Aorta (tissue), 5 donors: ENCODE measurements around the gene GNAL. TPM values are rescaled to one million over a fixed set of nuclear protein-coding genes. Genes with fewer than 3 reads are reported as not detected.
"Not testable (repeated sequence)": the region's sequence is repeated elsewhere in the genome, so short reads cannot be mapped to it uniquely, and the experiment has no call there.

Source experiments
- ATAC-seq: fragments of 200-7000 bp; cut with Tn5 transposase; one replicate; pipeline ENCODE4 v1.9.1; 2022; ENCODE audit warnings: moderate library complexity; ENCODE audit not compliant: low FRiP score
- DNase-seq, 2 donors: peaks; one replicate each; pipeline ENCODE4 v3.0.0-alpha.2; 2020
- H3K27ac ChIP-seq, 2 donors: one replicate each; pipeline ENCODE4 v1.5.1; 2013; ENCODE audit warnings: low read length in 2 of 2, mild to moderate bottlenecking in 2 of 2, moderate library complexity in 2 of 2, control low read depth in 1 of 2, inconsistent platforms in 1 of 2, low read depth in 1 of 2
- H3K27me3 ChIP-seq, 2 donors: one replicate each; pipeline ENCODE4 v1.6.1; 2013; ENCODE audit warnings: control low read depth in 1 of 2, low read length in 1 of 2, mild to moderate bottlenecking in 1 of 2, moderate library complexity in 1 of 2; ENCODE audit not compliant: insufficient read depth in 2 of 2, control insufficient read depth in 1 of 2
- H3K36me3 ChIP-seq, 2 donors: one replicate each; pipeline ENCODE4 v1.6.1; 2013; ENCODE audit warnings: control low read depth in 1 of 2, low read length in 1 of 2, mild to moderate bottlenecking in 1 of 2; ENCODE audit not compliant: insufficient read depth in 2 of 2, control insufficient read depth in 1 of 2
- H3K4me1 ChIP-seq, 2 donors: one replicate each; pipeline ENCODE4 v1.6.1; 2013; ENCODE audit warnings: low read length in 2 of 2, control low read depth in 1 of 2, mild to moderate bottlenecking in 1 of 2, moderate library complexity in 1 of 2; ENCODE audit not compliant: insufficient read depth in 2 of 2, control insufficient read depth in 1 of 2
- H3K4me3 ChIP-seq, 2 donors: one replicate each; pipeline ENCODE4 v1.5.1; 2013; ENCODE audit warnings: low read length in 2 of 2, control low read depth in 1 of 2, mild to moderate bottlenecking in 1 of 2
- H3K9me3 ChIP-seq: one replicate; pipeline ENCODE4 v1.6.1; 2013; ENCODE audit warnings: mild to moderate bottlenecking, low read length; ENCODE audit not compliant: control insufficient read depth
- WGBS, 2 donors: extraction: QIAGEN DNeasy Blood & Tissue Kit; methylation state at CpG; one replicate each; pipeline ENCODE4 v1.1.7; 2013; 5-methylcytosine and 5-hydroxymethylcytosine counted together
- intact Hi-C, 2 donors: fragments of 100-400 bp; cut with DNase I; formaldehyde crosslinking; loops; one replicate each; pipeline versions ENCODE4 v1.14.2 to v1.15.0; 2022
- polyA plus RNA-seq, 2 donors: library from polyadenylated mRNA; stranded (reverse); fragments of 200-250 nt; gene quantifications; one replicate each; pipeline ENCODE4 v1.2.3, GENCODE V29; 2013
- total RNA-seq, 2 donors: library from RNA; stranded (reverse); fragmentation: NEBNext Ultra II Directional; extraction: Animal tissue kit (Norgen Biotek cat#: 25700); gene quantifications; one replicate each; pipeline ENCODE4 v1.2.1, GENCODE V29; 2021
- donor health status: healthy with polysubstance abuse.
- donor health status: Bipolar disorder and iron deficiency.
- donor health status: DM: no; HTN: no; CAD: no.
- donor health status: DM: no; HTN: no; CAD: no.
- donor health status: DM: yes; HTN: yes; CAD: no.

The GNAL gene
- total and polyA plus RNA-seq, 4 donors, result 2.0 to 15.5 (median 7.3) TPM

DNA sequence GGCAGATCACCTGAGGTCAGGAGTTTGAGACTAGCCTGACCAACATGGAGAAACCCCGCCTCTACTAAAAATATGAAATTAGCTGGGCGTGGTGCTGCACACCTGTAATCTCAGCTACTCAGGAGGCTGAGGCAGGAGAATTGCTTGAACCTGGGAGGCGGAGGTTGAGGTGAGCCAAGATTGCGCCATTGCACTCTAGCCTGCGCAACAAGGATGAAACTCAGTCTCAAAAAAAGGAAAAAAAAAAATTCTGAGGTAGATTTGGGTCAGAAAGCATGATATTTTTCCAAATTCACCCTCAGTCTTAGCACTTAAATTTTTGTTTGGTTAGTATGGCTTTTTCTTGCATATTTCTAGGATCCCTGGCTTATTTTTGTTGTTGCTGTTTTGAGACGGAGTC lies 165.5 kb downstream of the GNAL start:
- not testable (repeated sequence) for H3K4me1 ChIP-seq, H3K27me3 ChIP-seq, H3K4me3 ChIP-seq, H3K9me3 ChIP-seq, H3K27ac ChIP-seq, ATAC-seq, DNase-seq, H3K36me3 ChIP-seq
- intact Hi-C loops, result loop anchor here (5.0 to 10.0 kb wide), 2 partner anchors 53 to 200 kb away; partner anchors contain the start of gene MPPE1 (in 1 of the 2)
- 88 to 95% methylated on average over 6 of the region's 6 CpGs for WGBS, 2 donors

DNA sequence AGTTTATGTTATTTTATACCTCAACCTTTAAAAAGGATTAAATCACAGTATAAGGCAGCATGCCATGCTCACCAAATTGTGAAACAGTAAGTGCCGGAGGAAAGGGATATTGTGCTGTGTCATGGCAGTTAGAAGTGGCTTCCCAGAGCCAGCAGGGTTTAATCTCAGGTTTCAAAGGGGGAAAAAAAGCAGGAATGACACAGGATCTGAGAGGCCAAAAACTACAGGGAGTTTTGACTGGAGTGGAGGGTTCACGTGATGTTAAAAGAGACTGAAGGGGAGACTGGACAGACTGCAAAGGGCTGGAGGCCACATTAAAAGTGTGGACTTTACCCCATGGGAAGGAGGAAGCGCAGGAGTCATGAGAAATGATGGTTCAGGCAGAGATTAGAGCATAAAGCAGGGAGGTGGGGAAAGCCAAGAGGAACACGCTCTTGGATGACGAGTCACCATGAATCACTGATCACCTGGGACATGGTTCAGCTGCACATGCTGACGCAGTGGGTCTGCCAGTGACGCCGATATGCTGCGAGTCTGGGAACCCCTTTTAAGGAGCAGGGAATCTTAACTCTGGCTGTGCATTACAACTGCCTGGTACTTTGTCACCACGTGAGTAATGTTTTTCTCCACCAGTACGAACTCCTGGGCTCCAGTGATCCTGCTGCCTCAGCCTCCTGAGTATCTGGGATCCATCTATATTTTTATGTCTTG lies 168.3 kb downstream of the GNAL start:
- Histone ChIP-seq H3K27ac (peak overlapping the region; percentile 29 to 82), H3K9me3 (no peaks in the 10 kb centered on the region), H3K4me3 (no peak overlapping the region), H3K27me3 (no peaks in the 10 kb centered on the region), H3K36me3 (no peaks in the 10 kb centered on the region), H3K4me1 (peaks cover 0 to 2% of the 10 kb centered on the region in 2 donors)
- ATAC-seq (peak; percentile 80), DNase-seq (peak; percentile 81 to 92)
- 10 to 13% methylated on average over 11 of the region's 11 CpGs for WGBS, 2 donors
- intact Hi-C loops, result loop anchor here in 1 of 2 donors (10.0 kb wide), 1 partner anchor 203 kb away; no protein-coding TSS in a partner anchor

DNA sequence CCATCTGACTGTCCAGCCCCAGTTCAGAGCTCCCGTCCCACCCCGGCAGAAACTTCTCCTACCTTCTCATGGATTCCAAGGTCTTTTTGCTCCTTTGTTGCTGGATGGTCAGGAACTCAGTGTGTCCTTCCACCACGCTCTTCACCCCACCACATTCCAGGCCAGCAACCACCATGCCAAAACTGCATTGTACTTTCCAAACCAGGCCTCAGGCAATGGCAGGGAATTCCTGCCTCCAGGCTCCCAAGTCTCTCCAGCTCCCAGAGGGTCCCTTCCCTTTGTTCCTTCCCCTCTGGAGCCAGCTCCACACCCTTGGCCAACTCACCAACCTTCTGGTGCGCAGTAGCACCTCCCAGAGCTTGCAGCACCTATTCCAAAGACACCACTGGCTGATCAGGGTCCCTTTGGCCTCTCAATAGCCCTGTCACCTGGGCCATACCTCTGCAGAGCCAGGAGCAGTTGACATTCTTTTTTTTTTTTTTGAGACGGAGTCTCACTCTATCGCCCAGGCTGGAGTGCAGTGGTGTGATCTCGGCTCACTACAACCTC lies 170.3 kb downstream of the GNAL start:
- Histone ChIP-seq H3K4me1 (no peaks in the 10 kb centered on the region), H3K27me3 (no peaks in the 10 kb centered on the region), H3K4me3 (no peak overlapping the region), H3K9me3 (no peaks in the 10 kb centered on the region), H3K27ac (no peak overlapping the region), H3K36me3 (no peaks in the 10 kb centered on the region)
- WGBS, 2 donors, result 90 to 92% methylated on average over 7 of the region's 7 CpGs
- intact Hi-C loops, result loop anchor here in 1 of 2 donors (10.0 kb wide), 1 partner anchor 205 kb away; no protein-coding TSS in a partner anchor
- ATAC-seq (no peak), DNase-seq (no peak)

DNA sequence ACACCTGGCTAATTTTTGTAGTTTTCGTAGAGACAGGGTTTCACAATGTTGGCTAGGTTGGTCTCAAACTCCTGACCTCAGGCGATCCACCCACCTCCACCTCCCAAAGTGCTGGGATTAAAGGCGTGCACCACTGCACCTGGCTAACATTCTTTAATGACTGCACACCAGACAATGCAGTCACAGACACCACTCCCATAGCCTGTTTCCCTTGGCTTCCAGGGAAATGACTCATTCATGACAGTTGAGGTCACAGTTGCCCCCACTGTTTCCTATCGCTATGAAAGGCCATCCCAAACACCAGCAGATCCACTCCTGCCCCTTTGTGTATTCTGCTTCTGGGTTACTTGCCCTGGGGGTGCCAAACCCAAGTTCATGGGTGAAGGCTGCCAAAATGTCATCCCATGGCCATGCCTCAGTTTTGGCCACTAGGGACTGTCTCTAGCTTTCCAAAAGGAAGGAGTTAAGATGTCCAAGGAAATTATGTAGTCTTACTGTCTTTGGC lies 170.9 kb downstream of the GNAL start:
- DNase-seq (no peak), ATAC-seq (no peak)
- Histone ChIP-seq H3K4me3 (no peak overlapping the region), H3K4me1 (no peaks in the 10 kb centered on the region), H3K27ac (no peak overlapping the region), H3K27me3 (no peaks in the 10 kb centered on the region), H3K9me3 (no peaks in the 10 kb centered on the region), H3K36me3 (no peaks in the 10 kb centered on the region)
- intact Hi-C loops, result loop anchor here in 1 of 2 donors (10.0 kb wide), 1 partner anchor 205 kb away; no protein-coding TSS in a partner anchor
- 79 to 80% methylated on average over 4 of the region's 4 CpGs for WGBS, 2 donors

DNA sequence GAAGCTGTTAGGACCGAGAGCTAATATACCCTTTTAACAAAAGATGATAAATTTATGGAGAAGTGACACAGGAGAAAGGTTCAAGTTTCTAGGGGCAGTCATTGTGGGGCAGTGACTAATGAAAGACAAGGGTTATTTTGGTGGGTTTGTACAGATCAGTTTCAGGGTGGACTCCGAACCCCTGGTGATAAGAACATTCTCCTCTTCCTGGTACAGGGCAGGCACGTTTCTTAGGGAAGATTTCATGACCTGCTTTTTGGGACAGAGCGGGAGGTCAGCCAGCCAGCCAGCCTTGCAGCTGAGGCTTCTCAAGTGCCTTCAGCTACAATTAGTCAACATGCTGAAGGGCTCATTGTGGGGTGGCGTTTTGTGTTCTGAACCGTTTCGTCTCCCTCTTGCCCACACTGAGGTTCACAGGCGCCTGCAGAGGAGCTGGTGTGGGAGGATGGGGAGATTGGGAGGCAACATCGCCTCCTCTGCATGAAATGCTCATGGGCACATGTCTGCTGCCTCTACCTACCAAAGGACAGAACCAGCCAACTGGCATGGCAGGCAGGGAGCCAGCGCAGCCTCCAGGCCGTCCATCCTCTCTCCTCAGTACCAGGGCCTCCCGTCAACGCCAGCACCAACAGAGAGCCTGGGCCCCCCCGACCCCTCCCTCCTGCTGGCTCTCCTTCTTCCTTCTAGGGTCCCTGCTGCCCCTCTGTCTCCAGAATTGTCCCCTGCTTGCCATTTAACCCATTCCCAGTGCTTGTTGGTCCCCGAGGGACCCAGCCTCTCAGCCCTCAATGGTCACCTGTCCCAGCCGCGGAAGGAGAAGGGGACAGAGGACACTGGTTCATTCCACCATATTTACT lies 171.8 kb downstream of the GNAL start:
- Histone ChIP-seq H3K9me3 (no peaks in the 10 kb centered on the region), H3K4me1 (no peaks in the 10 kb centered on the region), H3K27ac (no peak overlapping the region), H3K36me3 (no peaks in the 10 kb centered on the region), H3K4me3 (no peak overlapping the region), H3K27me3 (no peaks in the 10 kb centered on the region)
- no peak for DNase-seq
- no peak for ATAC-seq
- 83 to 84% methylated on average over 17 of the region's 17 CpGs for WGBS, 2 donors
- intact Hi-C loops, result no loop called here

DNA sequence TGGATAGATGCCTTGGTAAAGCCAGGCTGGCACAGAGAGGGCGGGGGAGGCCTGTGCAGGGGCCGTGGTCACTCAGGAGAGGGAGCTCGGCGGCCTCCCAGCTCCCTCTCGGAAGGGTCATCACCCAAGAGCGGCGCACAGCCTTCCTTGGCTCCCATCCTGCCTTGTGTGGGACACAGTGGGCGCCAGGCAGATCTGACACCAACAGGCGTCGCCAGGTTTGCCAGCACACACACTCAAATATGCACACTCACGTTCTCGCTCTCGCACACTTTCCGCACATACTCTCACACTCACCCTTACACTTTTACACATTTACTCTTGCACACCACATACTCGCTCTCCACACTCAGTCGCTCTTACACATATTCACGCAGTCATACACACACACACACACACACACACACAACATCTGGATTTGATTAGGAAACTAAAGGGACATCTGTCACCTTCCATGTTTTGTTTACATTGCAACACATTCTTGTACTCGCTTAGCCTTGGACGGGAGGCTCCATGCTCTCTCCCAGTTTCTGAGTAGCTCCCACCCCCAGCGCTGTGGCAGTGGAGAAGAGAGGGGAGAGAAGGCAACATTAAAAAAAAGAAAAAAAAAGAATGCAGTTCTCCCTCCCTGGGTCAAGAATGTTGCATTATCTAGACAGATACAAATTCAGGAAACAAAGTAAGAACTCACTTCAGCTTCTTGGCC lies 172.7 kb downstream of the GNAL start:
- intact Hi-C loops, result no loop called here
- no peak for DNase-seq
- 60 to 67% methylated on average over 20 of the region's 20 CpGs for WGBS, 2 donors
- ATAC-seq, result no peak
- Histone ChIP-seq H3K9me3 (no peaks in the 10 kb centered on the region), H3K27ac (no peak overlapping the region), H3K36me3 (no peaks in the 10 kb centered on the region), H3K27me3 (no peaks in the 10 kb centered on the region), H3K4me1 (no peaks in the 10 kb centered on the region), H3K4me3 (no peak overlapping the region)

DNA sequence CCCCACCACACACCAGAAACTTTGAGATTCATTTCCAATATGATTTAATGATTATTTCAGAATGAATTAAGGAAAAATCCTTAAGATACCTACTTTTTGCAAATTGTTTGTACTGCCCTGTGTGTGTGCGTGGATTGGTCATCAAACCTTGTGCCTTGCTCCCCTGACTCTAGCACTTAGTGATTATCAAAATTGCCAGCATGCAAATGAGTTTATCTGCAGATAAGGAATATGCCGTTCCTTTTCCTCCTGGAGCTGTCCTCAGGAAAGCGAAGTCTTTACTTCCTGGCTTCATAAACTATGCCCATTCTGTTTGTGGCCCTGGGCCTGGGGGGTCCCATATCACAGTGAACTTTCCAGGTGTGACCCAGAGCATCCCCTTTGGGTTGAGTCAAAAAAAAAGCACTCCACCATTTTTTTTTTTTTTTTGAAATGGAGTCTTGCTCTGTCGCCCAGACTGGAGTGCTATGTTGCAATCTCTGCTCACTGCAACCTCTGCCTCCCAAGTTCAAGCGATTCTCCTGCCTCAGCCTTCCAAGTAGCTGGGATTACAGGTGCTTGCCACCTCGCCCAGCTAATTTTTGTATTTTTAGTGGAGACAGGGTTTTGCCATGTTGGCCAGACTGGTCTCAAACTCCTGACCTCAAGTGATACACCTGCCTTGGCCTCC lies 173.5 kb downstream of the GNAL start:
- DNase-seq (no peak), ATAC-seq (no peak)
- intact Hi-C loops, result no loop called here
- H3K4me3 ChIP-seq, result no peak overlapping the region
- 79 to 85% methylated on average over 6 of the region's 6 CpGs for WGBS, 2 donors
- no peak overlapping the region for H3K27ac ChIP-seq
- no peaks in the 10 kb centered on the region for H3K27me3 ChIP-seq
- no peaks in the 10 kb centered on the region for H3K36me3 ChIP-seq
- no peaks in the 10 kb centered on the region for H3K4me1 ChIP-seq
- H3K9me3 ChIP-seq, result no peaks in the 10 kb centered on the region

DNA sequence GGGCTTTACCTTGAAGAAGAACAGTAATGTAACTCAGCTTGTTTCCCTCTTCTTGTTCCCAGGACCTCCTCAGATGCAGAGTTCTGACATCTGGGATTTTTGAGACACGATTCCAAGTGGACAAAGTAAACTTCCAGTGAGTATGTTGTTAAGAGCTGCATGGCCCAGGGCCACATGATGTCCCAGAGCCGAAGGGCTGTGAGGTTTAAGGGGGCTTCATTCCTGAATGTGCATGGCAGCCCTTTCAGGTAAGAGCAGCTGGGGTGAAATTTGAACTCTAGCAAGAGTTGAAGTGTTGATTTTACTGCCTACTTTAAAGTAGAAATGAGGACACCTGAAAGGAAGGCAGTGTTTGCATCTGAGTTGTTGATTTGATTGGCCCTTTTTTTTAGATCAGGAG lies 175.4 kb downstream of the GNAL start:
- Histone ChIP-seq H3K27ac (no peak overlapping the region), H3K36me3 (no peaks in the 10 kb centered on the region), H3K27me3 (no peaks in the 10 kb centered on the region), H3K4me3 (no peak overlapping the region), H3K9me3 (no peaks in the 10 kb centered on the region), H3K4me1 (no peaks in the 10 kb centered on the region)
- no peak for ATAC-seq
- 64 to 71% methylated on average over 2 of the region's 2 CpGs for WGBS, 2 donors
- intact Hi-C loops, result no loop called here
- DNase-seq, result no peak
